ENCODE data around the gene ACYP2. TPM values are rescaled to one million over a fixed set of nuclear protein-coding genes. Genes with fewer than 3 reads are reported as not detected.
A peak's percentile ranks its signal among the peaks of the same experiment; 100 is the strongest.

The ACYP2 gene
- total and polyA plus RNA-seq, 8 donors = 13.7 to 20.6 (median 16.2) TPM

DNA sequence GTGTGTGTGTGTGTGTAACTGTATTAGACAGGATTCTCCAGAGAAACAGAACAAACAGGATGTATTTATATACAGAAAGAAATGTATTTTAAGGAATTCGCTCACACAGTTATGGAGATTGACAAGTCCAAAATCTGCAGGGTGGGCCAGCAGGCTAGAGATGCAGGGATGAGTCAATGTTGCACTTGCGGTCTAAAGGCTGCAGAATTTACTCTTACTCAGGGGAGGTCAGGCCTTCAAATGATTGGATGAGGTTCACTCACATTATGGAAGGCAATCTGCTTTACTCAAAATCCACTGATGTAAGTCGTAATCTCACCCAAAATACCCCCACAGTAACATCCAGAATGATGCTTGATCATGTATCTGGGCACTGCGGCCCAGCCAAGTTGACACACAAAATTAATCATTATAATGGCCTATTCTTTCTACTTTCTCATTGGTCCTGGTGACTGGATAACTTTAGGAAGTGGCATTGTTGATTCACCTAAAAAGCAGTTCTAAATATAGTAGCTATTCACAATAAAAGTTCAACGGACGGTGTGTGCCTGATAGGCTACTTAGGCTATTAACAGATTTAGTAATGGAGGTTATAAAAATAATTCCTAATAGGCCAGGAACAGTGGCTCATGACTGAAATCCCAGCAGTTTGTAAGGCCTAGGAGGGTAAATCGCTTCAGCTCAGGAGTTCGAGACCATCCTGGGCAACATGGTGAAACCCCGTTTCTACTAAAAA is 40.6 kb upstream of the ACYP2 start:
- TF ChIP-seq, protein P1, sequence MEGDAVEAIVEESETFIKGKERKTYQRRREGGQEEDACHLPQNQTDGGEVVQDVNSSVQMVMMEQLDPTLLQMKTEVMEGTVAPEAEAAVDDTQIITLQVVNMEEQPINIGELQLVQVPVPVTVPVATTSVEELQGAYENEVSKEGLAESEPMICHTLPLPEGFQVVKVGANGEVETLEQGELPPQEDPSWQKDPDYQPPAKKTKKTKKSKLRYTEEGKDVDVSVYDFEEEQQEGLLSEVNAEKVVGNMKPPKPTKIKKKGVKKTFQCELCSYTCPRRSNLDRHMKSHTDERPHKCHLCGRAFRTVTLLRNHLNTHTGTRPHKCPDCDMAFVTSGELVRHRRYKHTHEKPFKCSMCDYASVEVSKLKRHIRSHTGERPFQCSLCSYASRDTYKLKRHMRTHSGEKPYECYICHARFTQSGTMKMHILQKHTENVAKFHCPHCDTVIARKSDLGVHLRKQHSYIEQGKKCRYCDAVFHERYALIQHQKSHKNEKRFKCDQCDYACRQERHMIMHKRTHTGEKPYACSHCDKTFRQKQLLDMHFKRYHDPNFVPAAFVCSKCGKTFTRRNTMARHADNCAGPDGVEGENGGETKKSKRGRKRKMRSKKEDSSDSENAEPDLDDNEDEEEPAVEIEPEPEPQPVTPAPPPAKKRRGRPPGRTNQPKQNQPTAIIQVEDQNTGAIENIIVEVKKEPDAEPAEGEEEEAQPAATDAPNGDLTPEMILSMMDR (IDR thresholded peaks at IDR 0.05) = no peak

DNA sequence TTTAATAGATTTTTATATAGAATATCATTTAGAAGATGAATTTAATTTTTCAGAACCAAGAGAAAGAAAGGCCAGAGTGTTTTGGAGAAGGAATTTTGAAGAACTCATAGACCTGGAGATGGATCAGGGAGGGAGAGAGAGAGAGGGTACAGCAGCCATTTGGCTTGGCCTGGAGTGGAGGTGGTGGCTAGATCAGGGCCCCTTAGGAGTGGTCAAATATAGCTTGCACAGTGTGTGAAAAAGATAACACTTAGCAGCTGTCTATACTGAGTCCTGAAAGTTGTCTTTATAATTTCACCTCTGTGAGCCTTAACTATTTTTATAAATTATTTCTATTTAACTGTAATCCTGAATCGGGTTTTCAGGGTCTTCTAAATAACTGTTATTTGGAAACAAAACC is 38.8 kb upstream of the ACYP2 start:
- Histone ChIP-seq H3K9me3 (no peaks in the 10 kb centered on the region), H3K4me1 (no peaks in the 10 kb centered on the region), H3K36me3 (no peaks in the 10 kb centered on the region), H3K27ac (no peak overlapping the region), H3K4me3 (no peak overlapping the region), H3K27me3 (no peaks in the 10 kb centered on the region)
- intact Hi-C loops (cut with DNase I) = no loop called here
- DNase-seq (no peak), ATAC-seq (no peak)
- TF ChIP-seq, protein P1 (IDR thresholded peaks at IDR 0.05) = no peak

More for the DNA sequence above, 40.6 kb upstream of the ACYP2 start:
- ATAC-seq (no peak), DNase-seq (no peak)
- no peaks in the 10 kb centered on the region for H3K4me1 ChIP-seq
- intact Hi-C loops (cut with DNase I) = no loop called here
- H3K9me3 ChIP-seq = no peaks in the 10 kb centered on the region
- no peaks in the 10 kb centered on the region for H3K27me3 ChIP-seq
- H3K36me3 ChIP-seq = no peaks in the 10 kb centered on the region
- no peak overlapping the region for H3K4me3 ChIP-seq
- H3K27ac ChIP-seq = no peak overlapping the region

DNA sequence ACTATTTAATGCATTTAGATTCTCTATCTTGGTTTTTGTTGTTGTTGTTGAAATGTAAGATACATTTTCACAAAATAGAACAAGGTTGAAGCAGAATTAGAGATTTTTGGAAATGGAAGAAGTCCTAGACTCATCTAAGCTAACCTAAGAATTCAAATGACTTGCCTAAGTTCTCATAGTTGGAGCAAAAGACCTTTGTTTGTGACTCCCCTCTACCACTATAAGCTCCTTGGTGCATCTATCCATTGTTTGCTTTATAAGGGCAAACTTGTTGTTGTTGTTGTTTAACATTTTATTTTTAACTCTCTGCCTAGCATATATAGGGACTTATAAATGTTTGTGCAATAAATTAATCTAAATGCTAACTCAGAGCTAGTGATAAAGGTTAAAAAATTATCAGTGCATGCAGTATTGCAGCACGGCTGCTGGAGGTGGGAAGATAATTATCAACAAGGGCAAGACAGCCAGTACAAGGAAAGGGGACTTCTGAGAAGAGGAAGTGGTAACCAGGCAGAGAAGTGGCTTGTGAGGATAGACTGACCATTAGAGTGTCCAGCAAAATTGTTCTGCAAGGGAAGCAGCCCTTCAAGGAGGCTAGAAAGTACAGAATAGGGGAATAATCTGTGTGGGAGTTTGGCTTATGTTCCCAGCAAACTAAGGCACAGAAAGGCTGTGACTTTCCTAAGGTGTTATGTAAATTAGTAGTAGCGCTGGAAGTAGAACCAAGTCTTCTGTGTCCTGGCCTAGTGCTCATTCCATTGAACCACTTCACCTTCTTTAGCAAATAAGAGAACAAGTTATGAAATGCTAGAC is 38.1 kb upstream of the ACYP2 start:
- intact Hi-C loops (cut with DNase I) = no loop called here
- ATAC-seq (peak; percentile 93), DNase-seq (peak in 1 of 4 donors; percentile 10)
- TF ChIP-seq, protein P1 (IDR thresholded peaks at IDR 0.05) = no peak
- Histone ChIP-seq H3K4me3 (no peak overlapping the region), H3K4me1 (no peaks in the 10 kb centered on the region), H3K27me3 (no peaks in the 10 kb centered on the region), H3K36me3 (no peaks in the 10 kb centered on the region), H3K27ac (peak overlapping the region; percentile 27 to 53), H3K9me3 (no peaks in the 10 kb centered on the region)

DNA sequence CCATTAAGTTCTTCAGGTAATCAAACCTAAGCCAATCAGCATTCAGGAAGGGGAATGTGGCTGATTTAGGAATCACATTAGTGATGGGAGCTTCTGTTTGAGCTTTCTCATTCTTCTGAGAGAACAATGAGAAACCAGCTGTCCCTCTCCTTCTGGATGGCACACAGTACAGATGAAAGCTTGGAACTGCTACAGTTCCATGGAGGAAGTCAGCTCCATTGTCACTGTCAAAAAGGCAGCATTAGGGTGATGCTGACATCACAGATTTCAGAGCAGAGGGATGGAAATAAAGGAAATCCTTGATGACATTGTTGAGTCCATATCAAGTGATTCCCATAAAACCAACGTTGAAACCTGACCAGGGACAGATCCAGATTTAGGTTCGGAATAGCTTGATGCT is 36.1 kb upstream of the ACYP2 start:
- intact Hi-C loops (cut with DNase I) = no loop called here

More for the DNA sequence above, 36.1 kb upstream of the ACYP2 start:
- H3K36me3 ChIP-seq = no peaks in the 10 kb centered on the region
- H3K4me3 ChIP-seq = no peak overlapping the region
- no peaks in the 10 kb centered on the region for H3K4me1 ChIP-seq
- no peaks in the 10 kb centered on the region for H3K9me3 ChIP-seq
- no peaks in the 10 kb centered on the region for H3K27me3 ChIP-seq
- TF ChIP-seq, protein P1 (IDR thresholded peaks at IDR 0.05) = no peak
- DNase-seq (no peak), ATAC-seq (no peak)
- no peak overlapping the region for H3K27ac ChIP-seq
